GM10847 (cell line): ENCODE measurements around the gene ARSA.
A peak's percentile ranks its signal among the peaks of the same experiment; 100 is the strongest.

ENCODE experiments used
- POLR2A ChIP-seq: IDR thresholded peaks from 2 replicates; pipeline ENCODE4 v1.6.1; 2011; ENCODE audit not compliant: insufficient read length; ENCODE audit errors: extremely low read depth

ARSA gene

DNA sequence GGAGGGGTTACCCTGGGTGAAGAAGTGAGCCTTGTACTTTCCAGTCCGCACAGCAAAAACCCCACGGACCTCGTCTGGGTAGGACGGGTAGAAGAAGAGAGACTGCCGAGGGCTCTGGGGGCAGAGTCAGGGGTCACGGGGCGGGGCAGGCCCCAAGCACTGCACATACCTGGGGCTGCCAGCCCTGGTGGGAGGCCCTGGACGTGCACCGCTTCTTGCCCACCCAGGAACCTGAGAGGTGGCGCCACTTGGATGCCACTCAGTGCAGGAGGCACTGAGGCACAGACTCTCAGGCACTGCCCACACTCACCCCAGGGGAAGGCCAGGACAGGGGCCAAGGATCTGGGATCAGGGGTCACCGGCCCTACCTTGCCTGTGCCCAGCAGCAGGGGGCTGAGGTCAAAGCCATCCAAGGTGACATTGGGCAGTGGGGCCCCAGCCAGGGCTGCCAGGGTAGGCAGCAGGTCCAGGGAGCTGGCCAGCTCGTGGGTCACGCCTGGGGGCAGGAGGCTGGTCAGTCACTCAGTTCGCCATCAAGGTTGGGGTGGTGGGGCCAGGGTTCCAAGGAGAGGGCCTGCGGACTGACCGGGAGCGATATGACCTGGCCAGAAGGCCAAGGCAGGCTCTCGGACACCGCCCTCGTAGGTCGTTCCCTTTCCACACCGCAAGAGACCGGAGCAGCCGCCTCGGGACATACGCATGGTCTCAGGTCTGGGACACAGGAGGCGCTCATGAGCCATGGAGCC, 2.2 kb downstream of the ARSA start:
- TF ChIP-seq POLR2A: no peak

DNA sequence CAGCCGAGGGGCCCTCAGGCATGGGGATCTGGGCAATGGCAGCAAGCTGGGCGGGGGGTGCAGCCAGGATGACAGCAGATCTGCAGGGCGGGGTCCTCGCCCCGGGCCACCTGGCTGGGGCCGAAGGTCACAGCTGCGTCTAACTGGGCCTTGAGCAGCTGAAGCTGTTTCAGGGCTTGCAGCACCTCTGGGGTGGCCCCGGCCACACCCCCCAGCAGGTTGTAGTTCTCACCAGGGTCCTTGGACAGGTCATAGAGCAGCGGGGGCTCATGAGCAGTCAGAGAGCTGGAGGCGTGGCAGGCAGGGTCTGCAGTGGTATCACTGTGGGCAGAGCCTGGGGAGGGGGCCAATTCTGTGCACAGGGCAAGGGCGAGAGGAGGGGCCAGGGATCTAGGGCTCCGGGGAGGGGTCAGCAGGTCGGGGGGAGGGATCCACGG, 2.8 kb downstream of the ARSA start:
- no peak for TF ChIP-seq POLR2A

DNA sequence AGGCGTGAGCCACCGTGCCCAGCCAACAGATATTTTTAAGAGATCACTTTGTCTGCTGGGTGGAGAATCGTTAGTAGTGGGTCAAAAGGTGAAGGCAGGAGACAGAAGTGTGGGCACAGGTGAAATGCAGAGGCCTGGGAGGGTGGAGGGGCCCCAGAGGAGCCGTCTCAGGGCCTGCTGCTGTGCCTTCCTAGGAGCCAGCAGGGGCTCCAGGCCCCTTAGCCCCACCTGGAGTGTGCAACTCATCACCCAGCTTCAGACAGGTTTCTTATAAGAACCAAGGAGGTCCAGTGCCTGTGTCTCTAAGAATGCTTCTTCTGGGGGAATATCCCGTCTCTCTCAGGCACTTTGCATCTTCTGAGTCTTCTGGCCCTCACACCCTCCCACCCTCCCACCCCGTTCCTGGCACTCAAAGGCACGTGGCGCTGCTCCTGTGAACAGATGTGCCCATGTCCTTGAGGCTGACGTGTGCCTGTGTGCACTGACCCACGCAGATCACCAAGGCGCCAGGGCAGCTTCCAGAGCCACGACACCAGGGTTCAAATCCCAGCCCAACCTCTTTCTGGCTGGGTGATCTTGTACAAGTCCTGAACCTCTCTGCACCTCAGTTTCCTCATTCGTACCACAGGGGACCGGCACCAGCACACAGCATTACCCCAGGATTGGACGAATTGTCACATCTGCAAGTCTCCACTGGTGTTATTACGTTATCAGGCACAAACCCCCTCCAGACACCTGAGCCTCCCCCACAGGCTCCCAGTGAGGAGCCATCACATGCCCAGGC, 3.4 kb downstream of the ARSA start:
- TF ChIP-seq POLR2A: no peak

DNA sequence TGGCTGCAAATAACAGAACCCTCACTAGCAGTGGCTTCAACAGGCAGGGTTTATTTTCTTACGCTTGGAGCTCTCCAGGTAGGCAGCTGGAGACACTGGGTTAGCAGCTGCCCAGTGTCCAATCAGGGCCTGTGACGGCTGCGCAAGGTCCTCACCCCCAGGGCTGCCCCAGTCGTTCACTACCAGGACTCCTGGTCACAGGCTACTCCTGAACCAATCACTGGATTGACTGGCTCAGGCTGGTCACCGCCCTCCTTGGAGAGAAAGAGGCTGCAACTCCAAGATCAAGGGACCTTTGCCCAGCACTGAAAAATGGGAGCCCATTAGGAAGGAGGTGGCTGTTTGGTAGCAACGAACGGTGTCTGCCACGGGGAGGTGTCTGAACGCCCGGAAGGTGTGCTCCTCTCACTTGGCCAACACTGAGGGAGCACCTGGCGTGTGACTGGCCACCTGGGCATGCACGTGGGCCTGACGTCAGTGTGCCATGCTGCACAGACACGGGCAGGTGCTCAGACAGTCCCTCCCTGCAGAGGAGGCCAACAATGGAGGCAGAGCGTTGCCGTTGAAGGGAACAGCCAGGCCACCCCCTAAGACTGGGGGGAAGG, 5.1 kb downstream of the ARSA start:
- no peak for TF ChIP-seq POLR2A

DNA sequence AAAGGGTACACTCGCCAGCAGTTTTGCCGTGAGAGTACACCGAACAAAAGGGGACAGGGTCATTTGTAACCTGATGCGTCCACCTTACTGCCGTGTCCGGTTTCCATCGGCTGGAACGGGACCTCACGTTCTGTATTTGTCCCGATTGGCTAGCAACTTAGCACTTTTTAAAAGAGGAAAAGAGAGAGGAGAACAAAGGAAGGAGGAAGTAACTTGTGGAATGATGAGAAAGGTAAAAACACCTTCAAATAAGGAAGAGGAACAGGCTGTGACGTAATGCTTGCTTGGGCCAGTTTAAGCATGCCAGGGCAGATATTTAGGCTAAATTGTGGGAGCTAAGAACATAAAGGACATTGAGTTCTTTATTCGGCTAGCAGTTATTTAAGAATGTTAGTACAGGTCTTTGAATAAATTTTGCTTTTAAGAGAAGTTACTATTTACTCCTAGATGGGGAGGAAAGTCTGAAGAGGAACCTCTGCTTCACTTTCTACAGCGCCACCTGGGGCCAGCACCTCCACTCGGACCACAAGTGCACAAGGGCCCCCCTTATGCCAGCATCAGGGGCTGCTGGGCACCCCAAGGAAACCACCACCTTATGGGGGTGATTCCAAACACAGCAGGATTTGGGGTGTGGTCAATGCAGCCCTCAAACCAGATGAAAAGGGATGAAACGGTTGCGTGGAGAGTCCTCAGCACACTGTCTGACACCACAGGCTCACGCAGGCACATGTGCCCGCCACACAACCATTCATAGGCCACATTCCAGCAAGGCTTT, 5.8 kb downstream of the ARSA start:
- TF ChIP-seq POLR2A: no peak

DNA sequence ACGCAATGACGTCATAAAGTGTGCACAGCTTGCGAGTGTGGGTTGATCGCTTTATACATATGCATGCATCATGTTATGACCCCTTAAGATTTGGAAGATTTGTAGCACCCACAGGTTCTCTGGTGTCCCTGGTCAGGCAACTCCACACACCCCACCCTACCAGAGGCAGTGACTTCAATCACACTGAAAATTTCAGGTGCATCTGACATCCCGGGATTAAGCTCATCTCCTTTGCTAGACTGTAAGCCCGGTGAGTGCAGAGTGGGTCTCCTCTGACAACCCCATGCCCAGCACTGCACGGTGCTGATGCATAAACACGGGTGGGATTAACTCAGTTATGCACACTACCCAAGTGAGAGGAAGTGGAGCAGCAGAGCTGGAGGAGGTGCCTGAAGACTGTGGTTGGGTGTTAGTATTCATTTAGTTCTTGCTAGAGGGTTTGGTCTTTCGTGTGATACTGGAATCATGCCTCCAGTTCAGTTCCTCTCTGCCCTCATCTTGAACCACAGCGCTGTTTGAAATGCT, 6.5 kb downstream of the ARSA start:
- peak; percentile 9 for TF ChIP-seq POLR2A

DNA sequence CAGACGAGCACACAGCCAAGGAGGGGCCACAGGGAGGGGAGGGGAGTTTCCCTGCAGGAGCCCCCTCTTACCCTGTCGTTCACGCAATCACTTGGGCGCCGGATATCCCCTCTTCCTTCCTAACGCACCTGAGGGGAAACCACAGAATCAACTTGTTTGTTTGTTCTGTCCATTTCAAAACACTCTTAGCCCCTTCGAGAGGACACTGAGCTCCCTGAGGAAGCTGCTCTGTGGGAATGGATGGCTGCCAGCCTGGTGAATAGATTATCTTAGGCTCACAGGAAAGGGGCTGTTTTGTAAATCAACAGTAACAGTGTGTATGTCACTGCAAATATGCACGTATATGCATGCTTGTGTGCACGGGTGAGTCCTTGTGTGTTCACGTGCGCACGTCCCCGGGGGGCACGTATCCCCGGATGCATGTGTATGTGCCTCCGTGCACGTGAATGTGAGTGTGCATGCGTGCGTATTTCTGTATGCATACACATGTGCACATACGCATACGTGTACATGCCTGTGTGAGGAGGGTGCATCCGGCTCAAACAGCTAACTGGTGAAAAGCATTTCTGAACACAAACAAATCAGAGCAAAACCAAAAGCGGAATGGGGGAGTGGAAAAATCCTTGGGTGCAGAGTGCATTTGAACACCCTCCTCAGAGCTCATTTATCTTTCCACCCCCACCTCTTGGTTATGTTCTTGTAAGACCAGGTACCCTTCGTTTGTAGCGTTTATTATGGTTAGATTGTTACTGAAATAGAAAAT, 7.2 kb downstream of the ARSA start:
- peak; percentile 5 for TF ChIP-seq POLR2A

DNA sequence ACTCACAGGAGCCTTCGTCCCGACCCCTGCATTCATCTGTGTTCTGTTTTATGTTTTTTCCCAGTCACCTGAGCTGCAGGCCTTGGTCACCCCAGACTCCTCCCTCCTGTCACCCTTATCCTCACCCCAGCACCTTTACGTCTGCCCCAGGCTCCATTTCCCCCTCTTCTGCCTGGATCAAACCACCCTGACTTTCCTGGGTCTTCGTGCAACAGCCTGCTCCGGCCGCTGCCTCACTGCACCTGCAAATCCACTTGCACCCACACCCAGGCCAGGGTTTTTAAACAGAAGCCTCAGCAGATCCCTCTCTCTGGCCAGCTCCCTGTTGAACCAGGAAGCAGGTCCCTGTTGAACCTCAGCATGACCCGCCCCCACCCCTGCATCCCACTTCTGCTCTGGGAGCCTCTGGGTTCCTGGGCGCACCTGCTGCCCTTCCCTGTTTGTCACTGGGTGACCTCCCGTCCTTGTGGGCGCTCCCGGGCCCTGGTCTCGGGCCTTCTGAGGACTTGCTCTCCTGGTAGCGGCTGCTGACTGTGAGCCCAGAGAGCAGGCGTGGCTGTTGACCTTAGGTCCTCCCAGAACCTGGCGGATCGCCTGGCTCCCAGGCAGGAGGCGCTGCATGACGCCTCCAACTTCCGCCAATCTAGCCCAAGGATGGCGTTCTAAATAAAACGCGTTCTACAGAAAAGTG, 14.5 kb downstream of the ARSA start:
- no peak for TF ChIP-seq POLR2A

DNA sequence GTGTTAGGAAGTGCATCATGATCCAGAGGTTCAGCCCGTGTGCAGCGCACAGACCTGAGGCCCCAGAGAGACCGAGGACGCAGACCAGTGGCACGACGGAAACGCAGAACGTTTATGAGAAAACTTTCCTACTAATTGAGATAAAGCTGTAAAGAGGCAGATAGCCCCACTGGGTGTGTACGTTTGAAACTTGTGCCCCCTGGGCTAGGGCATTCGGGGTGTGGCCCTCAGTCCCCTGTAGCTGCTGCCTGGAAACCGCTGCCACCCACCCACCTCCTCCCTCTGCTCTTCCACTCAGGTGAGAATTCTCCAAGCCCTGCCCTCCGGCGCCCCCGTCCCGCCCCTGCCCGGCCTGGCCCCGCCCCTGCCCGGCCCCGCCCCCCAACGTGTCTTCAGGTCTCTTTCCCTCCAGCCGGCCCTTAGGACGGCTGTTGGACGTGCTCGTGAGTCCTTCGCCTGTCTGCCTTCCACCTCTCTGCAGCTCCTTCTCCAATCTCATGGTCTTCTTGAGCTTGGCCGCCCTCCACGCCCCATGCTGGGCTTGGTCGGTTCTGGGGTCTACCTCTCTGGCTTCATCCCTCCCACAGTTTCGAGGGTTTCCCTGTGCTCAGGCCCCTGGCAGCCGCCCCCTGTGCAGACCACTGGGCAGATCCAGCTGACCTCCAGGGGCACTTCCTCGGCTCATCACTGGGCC, 15.3 kb downstream of the ARSA start:
- TF ChIP-seq POLR2A: no peak

DNA sequence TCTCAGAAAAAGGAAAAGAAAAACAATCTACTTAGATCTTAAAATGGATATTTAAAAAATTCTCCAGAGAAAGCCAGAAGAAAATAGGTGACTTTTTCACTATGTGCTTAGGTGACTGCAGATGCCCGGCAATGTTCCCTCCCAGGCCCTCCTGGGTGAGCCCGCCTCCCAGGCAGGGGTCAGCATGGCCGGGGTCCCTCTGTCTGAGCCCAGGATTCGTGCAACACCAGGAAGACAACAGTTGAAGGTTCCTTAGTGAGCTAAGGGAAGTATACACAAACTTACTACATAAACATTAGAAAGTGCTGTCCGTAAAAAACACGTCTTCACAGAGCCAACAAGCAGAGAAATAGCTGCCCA, 15.8 kb downstream of the ARSA start:
- TF ChIP-seq POLR2A: no peak

DNA sequence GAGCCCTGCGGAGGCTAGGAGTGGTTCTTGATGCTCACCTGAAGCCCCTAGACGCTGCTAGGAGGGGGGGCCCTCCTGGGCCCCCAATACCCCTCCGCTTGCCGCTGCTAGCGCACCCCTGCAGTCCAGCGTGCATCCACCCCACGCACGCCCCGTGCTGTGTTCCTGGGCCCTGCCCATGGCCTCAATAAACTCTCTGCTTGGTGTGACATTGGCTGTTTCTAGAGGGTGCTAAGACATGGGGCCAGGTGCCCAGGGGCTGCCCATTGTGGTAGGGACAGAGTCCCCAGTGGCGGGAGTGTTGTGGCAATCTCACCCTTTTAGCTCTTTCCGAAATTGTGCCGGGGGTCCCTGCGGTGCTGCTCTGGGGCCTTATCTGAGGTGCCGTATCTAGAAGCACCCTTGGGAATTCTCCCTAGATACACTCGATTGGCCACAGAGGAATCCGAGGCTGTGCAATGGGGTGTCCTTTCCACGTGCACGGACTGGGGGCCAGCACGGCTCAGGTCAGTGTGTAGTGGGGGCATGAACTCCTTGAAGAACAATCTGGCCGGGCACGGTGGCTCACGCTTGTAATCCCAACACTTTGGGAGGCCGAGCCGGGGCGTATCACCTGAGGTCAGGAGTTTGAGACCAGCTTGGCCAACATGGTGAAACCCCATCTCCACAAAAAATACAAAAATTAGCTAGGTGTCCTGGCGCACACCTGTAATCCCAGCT, 16.5 kb downstream of the ARSA start:
- no peak for TF ChIP-seq POLR2A

DNA sequence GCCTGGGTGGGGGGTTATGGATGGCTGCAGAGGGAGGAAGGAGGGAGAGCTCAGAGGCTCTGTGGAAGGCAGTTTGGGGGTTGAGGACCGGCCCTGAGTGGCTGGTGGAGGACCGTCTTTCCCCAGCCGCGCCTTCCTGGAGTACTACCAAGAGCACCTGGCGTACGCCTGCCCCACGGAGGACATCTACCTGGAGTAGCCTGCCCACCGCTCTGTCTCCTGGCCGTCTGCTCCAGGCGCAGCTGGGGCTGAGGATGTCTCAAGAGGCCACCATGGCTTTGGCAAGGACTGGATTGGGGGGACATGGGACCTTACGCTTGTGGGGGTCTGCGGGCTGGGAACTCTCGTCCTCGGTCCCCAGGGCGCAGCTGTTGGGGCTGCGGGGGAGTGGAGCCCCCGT, 17.4 kb downstream of the ARSA start:
- no peak for TF ChIP-seq POLR2A

DNA sequence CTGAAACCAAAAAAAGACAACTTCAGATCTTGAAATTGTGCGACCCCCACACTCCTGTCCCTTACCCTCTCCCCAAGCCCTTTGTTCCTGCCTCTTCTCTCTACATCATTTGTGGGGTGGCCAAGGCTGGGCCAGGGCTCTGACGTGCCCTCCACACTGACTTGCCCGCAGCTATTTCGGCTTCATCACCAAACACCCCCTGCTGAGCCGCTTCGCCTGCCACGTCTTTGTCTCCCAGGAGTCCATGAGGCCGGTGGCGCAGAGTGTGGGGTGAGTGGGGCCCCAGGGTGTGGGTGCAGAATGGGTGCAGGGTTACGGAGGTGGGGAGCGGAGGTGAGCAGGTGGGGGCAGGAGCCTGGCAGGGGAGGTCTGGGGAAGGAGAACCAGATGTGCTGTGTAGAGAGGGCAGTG, 17.9 kb downstream of the ARSA start:
- TF ChIP-seq POLR2A: no peak
